Measurements from ENCODE around the gene IPO5. TPM values are rescaled to one million over a fixed set of nuclear protein-coding genes. Genes with fewer than 3 reads are reported as not detected.
"Not testable (repeated sequence)": the region's sequence is repeated elsewhere in the genome, so short reads cannot be mapped to it uniquely, and the experiment has no call there.

The IPO5 gene
- total and polyA plus RNA-seq, 7 experiments from 2014 or later: 32.2 to 115 (median 75.9) TPM

DNA sequence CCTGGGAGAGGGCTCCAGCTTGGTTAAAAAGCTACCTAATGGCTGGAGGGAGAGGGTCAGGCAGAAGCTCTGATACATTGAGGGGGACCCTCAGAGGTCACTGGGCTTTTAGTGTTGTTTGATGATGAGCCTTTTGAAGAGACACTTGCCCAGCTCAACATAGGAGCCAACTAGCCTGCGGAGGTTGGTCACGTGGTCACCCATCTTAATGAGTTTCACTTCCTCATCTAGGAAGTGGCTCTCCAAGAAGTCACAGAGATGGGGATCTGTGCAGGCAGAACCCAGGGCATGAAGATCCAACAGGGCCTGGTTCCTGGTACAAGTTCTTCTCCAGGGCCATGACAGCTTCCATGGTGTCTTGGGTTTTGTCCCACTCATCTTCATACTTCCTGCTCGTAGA, 33.4 kb downstream of the IPO5 start:
- H3K9me3 Mint-ChIP-seq: no peaks in the 10 kb centered on the region
- intact Hi-C loops (cut with micrococcal nuclease): no loop called here
- Histone ChIP-seq H3K27ac (ENCODE audit: low read depth, low read length) (no peak overlapping the region), H3K27me3 (ENCODE audit: control insufficient read depth in 2 of 2, insufficient read depth in 2 of 2, low read length in 2 of 2) (no peaks in the 10 kb centered on the region), H3K9me3 (ENCODE audit: control insufficient read depth in 2 of 3, low read length in 3 of 3) (no peaks in the 10 kb centered on the region), H3K36me3 (ENCODE audit: control insufficient read depth in 2 of 3, insufficient read depth in 3 of 3, low read length in 3 of 3) (peaks cover 21 to 67% (median 39%) of the 10 kb centered on the region in 3 experiments), H3K4me1 (ENCODE audit: control insufficient read depth in 2 of 2, insufficient read depth in 2 of 2, low read length in 2 of 2) (no peaks in the 10 kb centered on the region), H3K4me3 (ENCODE audit: low read length) (no peak overlapping the region)
- CTCF ChIA-PET: no interaction called here
- H3K27ac Mint-ChIP-seq: no peak overlapping the region
- no peak overlapping the region for H3K4me3 Mint-ChIP-seq
- DNase-seq: no peak
- peak; percentile 57 for ATAC-seq
- peaks cover 0 to 12% (median 8%) of the 10 kb centered on the region in 7 donors for H3K4me1 Mint-ChIP-seq
- H3K36me3 Mint-ChIP-seq: peaks cover 13 to 33% (median 16%) of the 10 kb centered on the region in 5 donors
- H3K27me3 Mint-ChIP-seq: no peaks in the 10 kb centered on the region
- POLR2A ChIA-PET: no interaction called here

- peaks cover 13 to 64% (median 15%) of the 10 kb centered on the region in 3 experiments for H3K36me3 ChIP-seq (ENCODE audit: control insufficient read depth in 2 of 3, insufficient read depth in 3 of 3, low read length in 3 of 3)
- intact Hi-C loops (cut with micrococcal nuclease): no loop called here
- ChIA-PET CTCF (no interaction called here), POLR2A (no interaction called here)
- Mint-ChIP-seq H3K36me3 (peaks cover 16 to 59% (median 40%) of the 10 kb centered on the region in 5 donors), H3K4me3 (no peak overlapping the region), H3K27ac (no peak overlapping the region), H3K4me1 (peaks cover 0 to 5% (median 0%) of the 10 kb centered on the region in 7 donors), H3K9me3 (no peaks in the 10 kb centered on the region), H3K27me3 (no peaks in the 10 kb centered on the region)
- H3K9me3 ChIP-seq (ENCODE audit: control insufficient read depth in 2 of 3, low read length in 3 of 3): no peaks in the 10 kb centered on the region
- H3K27ac ChIP-seq (ENCODE audit: low read depth, low read length): no peak overlapping the region
- DNase-seq: no peak
- no peak overlapping the region for H3K4me3 ChIP-seq (ENCODE audit: low read length)
- no peak for ATAC-seq
- H3K4me1 ChIP-seq (ENCODE audit: control insufficient read depth in 2 of 2, insufficient read depth in 2 of 2, low read length in 2 of 2): no peaks in the 10 kb centered on the region
- no peaks in the 10 kb centered on the region for H3K27me3 ChIP-seq (ENCODE audit: control insufficient read depth in 2 of 2, insufficient read depth in 2 of 2, low read length in 2 of 2)
Observed at GRCh38 chr13:97999653-98000052, 46.2 kb downstream of the IPO5 start.

GRCh38 chr13:98004107-98004506, 50.6 kb downstream of the IPO5 start:
- Histone ChIP-seq H3K9me3 (ENCODE audit: control insufficient read depth in 2 of 3, low read length in 3 of 3) (no peaks in the 10 kb centered on the region), H3K4me1 (ENCODE audit: control insufficient read depth in 2 of 2, insufficient read depth in 2 of 2, low read length in 2 of 2) (no peaks in the 10 kb centered on the region), H3K36me3 (ENCODE audit: control insufficient read depth in 2 of 3, insufficient read depth in 3 of 3, low read length in 3 of 3) (peaks cover 20 to 78% (median 42%) of the 10 kb centered on the region in 3 experiments), H3K4me3 (ENCODE audit: low read length) (no peak overlapping the region), H3K27me3 (ENCODE audit: control insufficient read depth in 2 of 2, insufficient read depth in 2 of 2, low read length in 2 of 2) (no peaks in the 10 kb centered on the region), H3K27ac (ENCODE audit: low read depth, low read length) (no peak overlapping the region)
- H3K36me3 Mint-ChIP-seq: peaks cover 34 to 67% (median 50%) of the 10 kb centered on the region in 5 donors
- CTCF ChIA-PET: no interaction called here
- POLR2A ChIA-PET: no interaction called here
- H3K4me1 Mint-ChIP-seq: peaks cover 0 to 3% (median 0%) of the 10 kb centered on the region in 7 donors
- H3K4me3 Mint-ChIP-seq: no peak overlapping the region
- H3K27ac Mint-ChIP-seq: no peak overlapping the region
- intact Hi-C loops (cut with micrococcal nuclease): no loop called here
- no peak for ATAC-seq
- no peak for DNase-seq
- H3K27me3 Mint-ChIP-seq: no peaks in the 10 kb centered on the region
- H3K9me3 Mint-ChIP-seq: no peaks in the 10 kb centered on the region

- H3K4me1 ChIP-seq (ENCODE audit: control insufficient read depth in 2 of 2, insufficient read depth in 2 of 2, low read length in 2 of 2); H3K4me3 ChIP-seq (ENCODE audit: low read length); ATAC-seq; H3K27ac Mint-ChIP-seq; H3K4me1 Mint-ChIP-seq; H3K27me3 Mint-ChIP-seq; H3K4me3 Mint-ChIP-seq; H3K9me3 ChIP-seq (ENCODE audit: control insufficient read depth in 2 of 3, low read length in 3 of 3); H3K27me3 ChIP-seq (ENCODE audit: control insufficient read depth in 2 of 2, insufficient read depth in 2 of 2, low read length in 2 of 2); CTCF ChIA-PET; intact Hi-C loops (cut with micrococcal nuclease); POLR2A ChIA-PET; H3K27ac ChIP-seq (ENCODE audit: low read depth, low read length); DNase-seq; H3K9me3 Mint-ChIP-seq: not testable (repeated sequence)
- H3K36me3 Mint-ChIP-seq: peaks cover 34 to 67% (median 52%) of the 10 kb centered on the region in 5 donors
- H3K36me3 ChIP-seq (ENCODE audit: control insufficient read depth in 2 of 3, insufficient read depth in 3 of 3, low read length in 3 of 3): peaks cover 20 to 85% (median 42%) of the 10 kb centered on the region in 3 experiments
Observed at GRCh38 chr13:98004997-98005396, 51.5 kb downstream of the IPO5 start.

DNA sequence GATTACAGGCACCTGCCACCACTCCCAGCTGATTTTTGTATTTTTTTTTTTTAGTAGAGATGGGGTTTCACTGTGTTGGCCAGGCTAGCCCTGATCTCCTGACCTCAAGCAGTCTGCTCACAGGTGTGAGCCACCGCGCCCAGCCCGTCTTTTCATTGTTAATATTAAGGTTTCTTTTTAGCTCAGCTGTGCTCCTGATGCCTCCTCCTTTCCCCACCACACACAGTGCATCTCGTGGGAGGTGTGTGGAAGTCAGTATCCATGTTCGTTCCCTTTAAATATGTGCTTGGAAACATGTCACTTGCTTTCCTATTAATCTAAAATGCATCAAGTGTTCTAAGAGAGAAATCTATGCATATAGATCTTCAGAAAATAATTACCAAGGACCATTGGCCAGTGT, 53.5 kb downstream of the IPO5 start:
- H3K4me3 Mint-ChIP-seq: no peak overlapping the region
- H3K27me3 Mint-ChIP-seq: no peaks in the 10 kb centered on the region
- peaks cover 0 to 3% (median 0%) of the 10 kb centered on the region in 7 donors for H3K4me1 Mint-ChIP-seq
- intact Hi-C loops (cut with micrococcal nuclease): no loop called here
- H3K36me3 Mint-ChIP-seq: peaks cover 34 to 72% (median 57%) of the 10 kb centered on the region in 5 donors
- H3K27ac Mint-ChIP-seq: peak overlapping the region in 1 of 9 donors; percentile 57
- no peaks in the 10 kb centered on the region for H3K9me3 Mint-ChIP-seq
- peaks cover 20 to 77% (median 42%) of the 10 kb centered on the region in 3 experiments for H3K36me3 ChIP-seq (ENCODE audit: control insufficient read depth in 2 of 3, insufficient read depth in 3 of 3, low read length in 3 of 3)
- H3K9me3 ChIP-seq (ENCODE audit: control insufficient read depth in 2 of 3, low read length in 3 of 3): no peaks in the 10 kb centered on the region
- CTCF ChIA-PET: no interaction called here
- ATAC-seq (no peak), DNase-seq (no peak)
- no peak overlapping the region for H3K4me3 ChIP-seq (ENCODE audit: low read length)
- no peaks in the 10 kb centered on the region for H3K27me3 ChIP-seq (ENCODE audit: control insufficient read depth in 2 of 2, insufficient read depth in 2 of 2, low read length in 2 of 2)
- H3K4me1 ChIP-seq (ENCODE audit: control insufficient read depth in 2 of 2, insufficient read depth in 2 of 2, low read length in 2 of 2): no peaks in the 10 kb centered on the region
- POLR2A ChIA-PET: interaction anchor here (0.6 kb wide), 1 partner anchor 66 kb away, joined by 3 read pairs; no protein-coding TSS in a partner anchor
- no peak overlapping the region for H3K27ac ChIP-seq (ENCODE audit: low read depth, low read length)

- H3K36me3 ChIP-seq (ENCODE audit: control insufficient read depth in 2 of 3, insufficient read depth in 3 of 3, low read length in 3 of 3): peaks cover 20 to 77% (median 26%) of the 10 kb centered on the region in 3 experiments
- no peak overlapping the region for H3K27ac ChIP-seq (ENCODE audit: low read depth, low read length)
- H3K27me3 Mint-ChIP-seq: no peaks in the 10 kb centered on the region
- CTCF ChIA-PET: interaction anchor here (0.7 kb wide), 1 partner anchor 341 kb away, joined by 3 read pairs; no protein-coding TSS in a partner anchor
- intact Hi-C loops (cut with micrococcal nuclease): loop anchor here in 1 of 2 donors (5.0 kb wide), 1 partner anchor 659 kb away; no protein-coding TSS in a partner anchor
- POLR2A ChIA-PET: no interaction called here
- H3K9me3 ChIP-seq (ENCODE audit: control insufficient read depth in 2 of 3, low read length in 3 of 3): no peaks in the 10 kb centered on the region
- H3K9me3 Mint-ChIP-seq: no peaks in the 10 kb centered on the region
- peaks cover 0 to 9% (median 0%) of the 10 kb centered on the region in 7 donors for H3K4me1 Mint-ChIP-seq
- H3K27me3 ChIP-seq (ENCODE audit: control insufficient read depth in 2 of 2, insufficient read depth in 2 of 2, low read length in 2 of 2): no peaks in the 10 kb centered on the region
- ATAC-seq (no peak), DNase-seq (no peak)
- H3K36me3 Mint-ChIP-seq: peaks cover 10 to 50% (median 34%) of the 10 kb centered on the region in 5 donors
- no peak overlapping the region for H3K4me3 ChIP-seq (ENCODE audit: low read length)
- no peak overlapping the region for H3K27ac Mint-ChIP-seq
- no peak overlapping the region for H3K4me3 Mint-ChIP-seq
- no peaks in the 10 kb centered on the region for H3K4me1 ChIP-seq (ENCODE audit: control insufficient read depth in 2 of 2, insufficient read depth in 2 of 2, low read length in 2 of 2)
Observed at GRCh38 chr13:98013241-98013640, 59.8 kb downstream of the IPO5 start.

DNA sequence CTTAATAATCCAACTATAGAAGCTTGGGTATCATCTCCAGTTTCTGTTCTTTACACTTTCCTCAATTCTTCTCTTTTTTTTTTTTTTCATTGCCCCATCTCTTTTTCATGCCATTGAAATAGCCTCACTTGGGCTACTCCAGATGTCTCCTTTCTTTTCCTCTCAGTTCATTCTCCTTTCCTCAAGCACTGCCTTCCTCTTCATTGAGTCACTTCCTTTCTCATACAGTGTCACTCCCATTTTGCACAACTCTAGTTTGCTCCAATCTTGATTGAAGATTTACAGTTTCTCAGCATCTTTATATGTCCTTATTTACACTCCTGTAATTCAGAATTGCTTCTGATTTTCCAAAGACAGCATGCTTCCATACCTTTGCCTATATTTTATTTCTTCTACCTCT, 61.3 kb downstream of the IPO5 start:
- no peaks in the 10 kb centered on the region for H3K9me3 Mint-ChIP-seq
- Histone ChIP-seq H3K9me3 (ENCODE audit: control insufficient read depth in 2 of 3, low read length in 3 of 3) (no peaks in the 10 kb centered on the region), H3K27me3 (ENCODE audit: control insufficient read depth in 2 of 2, insufficient read depth in 2 of 2, low read length in 2 of 2) (no peaks in the 10 kb centered on the region), H3K4me3 (ENCODE audit: low read length) (no peak overlapping the region), H3K27ac (ENCODE audit: low read depth, low read length) (no peak overlapping the region), H3K4me1 (ENCODE audit: control insufficient read depth in 2 of 2, insufficient read depth in 2 of 2, low read length in 2 of 2) (no peaks in the 10 kb centered on the region), H3K36me3 (ENCODE audit: control insufficient read depth in 2 of 3, insufficient read depth in 3 of 3, low read length in 3 of 3) (peaks cover 19 to 79% (median 31%) of the 10 kb centered on the region in 3 experiments)
- peaks cover 0 to 6% (median 0%) of the 10 kb centered on the region in 7 donors for H3K4me1 Mint-ChIP-seq
- no peak for ATAC-seq
- DNase-seq: no peak
- H3K27ac Mint-ChIP-seq: peak overlapping the region in 6 of 9 donors; percentile 9 to 48 (median 20)
- H3K36me3 Mint-ChIP-seq: peaks cover 7 to 46% (median 26%) of the 10 kb centered on the region in 5 donors
- ChIA-PET CTCF (no interaction called here), POLR2A (no interaction called here)
- no peaks in the 10 kb centered on the region for H3K27me3 Mint-ChIP-seq
- H3K4me3 Mint-ChIP-seq: no peak overlapping the region
- intact Hi-C loops (cut with micrococcal nuclease): loop anchor here in 1 of 2 donors (5.0 kb wide), 1 partner anchor 658 kb away; no protein-coding TSS in a partner anchor
